Natural killer cell (primary cell): ENCODE data around the gene CASP8AP2. TPM values are rescaled to one million over a fixed set of nuclear protein-coding genes. Genes with fewer than 3 reads are reported as not detected.
A peak's percentile ranks its signal among the peaks of the same experiment; 100 is the strongest.

Experiments used
- ATAC-seq, 3 donors: fragments of 150-1000 bp in 2 of 3; fragments of 200-7000 bp in 1 of 3; cut with Tn5 transposase; 1 replicate in 1 of 3; 2 replicates in 2 of 3; pipeline ENCODE4 v1.10.0; 2021; ENCODE audit warnings: mild to moderate bottlenecking in 2 of 3, moderate library complexity in 2 of 3
- DNase-seq, 2 donors: peaks; one replicate each; pipeline versions ENCODE4 v3.0.0 to v3.0.0-alpha.2; 2013 to 2021; ENCODE audit warnings: mixed read lengths in 1 of 2
- H3K27ac ChIP-seq: one replicate; pipeline ENCODE4 v1.5.1; 2013; ENCODE audit warnings: mild to moderate bottlenecking, low read length
- H3K27me3 ChIP-seq: one replicate; pipeline ENCODE4 v1.6.1; 2013; ENCODE audit warnings: low read length; ENCODE audit not compliant: control insufficient read depth, insufficient read depth
- H3K36me3 ChIP-seq: one replicate; pipeline ENCODE4 v1.6.1; 2013; ENCODE audit warnings: low read length; ENCODE audit not compliant: control insufficient read depth, insufficient read depth
- H3K4me1 ChIP-seq: one replicate; pipeline ENCODE4 v1.6.1; 2013; ENCODE audit warnings: low read length; ENCODE audit not compliant: control insufficient read depth, insufficient read depth
- H3K4me3 ChIP-seq: one replicate; pipeline ENCODE4 v1.5.1; 2013; ENCODE audit warnings: low read length
- H3K9me3 ChIP-seq: one replicate; pipeline ENCODE4 v1.6.1; 2013; ENCODE audit warnings: low read length; ENCODE audit not compliant: control insufficient read depth, insufficient read depth
- H3K27ac Mint-ChIP-seq, 2 donors: one replicate each; pipeline ENCODE4 v1.8.0; 2022; ENCODE audit warnings: mild to moderate bottlenecking in 2 of 2, mixed read lengths in 2 of 2, moderate library complexity in 1 of 2
- H3K27me3 Mint-ChIP-seq, 2 donors: one replicate each; pipeline ENCODE4 v1.8.0; 2022; ENCODE audit warnings: low read depth in 2 of 2, mixed read lengths in 2 of 2
- H3K36me3 Mint-ChIP-seq: one replicate; pipeline ENCODE4 v1.8.0; 2022; ENCODE audit warnings: mixed read lengths
- H3K4me1 Mint-ChIP-seq, 2 donors: one replicate each; pipeline ENCODE4 v1.8.0; 2022; ENCODE audit warnings: mixed read lengths in 2 of 2
- H3K4me3 Mint-ChIP-seq: one replicate; pipeline ENCODE4 v1.8.0; 2022; ENCODE audit warnings: mild to moderate bottlenecking, moderate library complexity, mixed read lengths
- H3K9me3 Mint-ChIP-seq, 2 donors: one replicate each; pipeline ENCODE4 v1.8.0; 2022; ENCODE audit warnings: mixed read lengths in 2 of 2
- CTCF ChIP-seq: fragments of 200-600 bp; IDR thresholded peaks from one replicate; pipeline ENCODE4 v1.8.0; 2022; ENCODE audit warnings: antibody characterized with exemption
- WGBS: methylation state at CpG from one replicate; pipeline ENCODE4 v1.1.7; 2013; ENCODE audit warnings: missing lambda C conversion rate; ENCODE audit not compliant: insufficient coverage; 5-methylcytosine and 5-hydroxymethylcytosine counted together
- intact Hi-C: fragments of 100-400 bp; cut with micrococcal nuclease; formaldehyde crosslinking; loops from one replicate; pipeline ENCODE4 v1.14.2; 2022
- total RNA-seq, 4 donors: library from RNA; stranded (reverse); fragments of 120-200 nt in 1 of 4; gene quantifications; one replicate each; pipeline versions ENCODE4 v1.2.3 to v1.2.4, GENCODE V29; 2013 to 2022

CASP8AP2 gene
- total RNA-seq, 3 donors from 2014 or later (not counting 1 experiment from before 2014, with no cell fraction given), result 24.3 to 31.8 (median 25.4) TPM

- Histone ChIP-seq H3K36me3 (peaks cover 22% of the 10 kb centered on the region), H3K4me1 (peaks cover 15% of the 10 kb centered on the region), H3K4me3 (no peak overlapping the region), H3K9me3 (no peaks in the 10 kb centered on the region), H3K27ac (no peak overlapping the region), H3K27me3 (no peaks in the 10 kb centered on the region)
- intact Hi-C loops, result no loop called here
- Mint-ChIP-seq H3K4me1 (peaks cover 22 to 26% of the 10 kb centered on the region in 2 donors), H3K9me3 (no peaks in the 10 kb centered on the region), H3K27ac (peak overlapping the region; percentile 62 to 73), H3K36me3 (peaks cover 6% of the 10 kb centered on the region), H3K27me3 (no peaks in the 10 kb centered on the region), H3K4me3 (peak overlapping the region; percentile 14)
- no peak for TF ChIP-seq CTCF
- ATAC-seq (peak; percentile 55 to 75 (median 57)), DNase-seq (peak in 1 of 2 donors; percentile 34)
- WGBS, result 49% methylated on average over 6 of the region's 6 CpGs
These were observed 35.4 kb upstream of the CASP8AP2 start for GRCh38 chr6:89794324-89794723.

DNA sequence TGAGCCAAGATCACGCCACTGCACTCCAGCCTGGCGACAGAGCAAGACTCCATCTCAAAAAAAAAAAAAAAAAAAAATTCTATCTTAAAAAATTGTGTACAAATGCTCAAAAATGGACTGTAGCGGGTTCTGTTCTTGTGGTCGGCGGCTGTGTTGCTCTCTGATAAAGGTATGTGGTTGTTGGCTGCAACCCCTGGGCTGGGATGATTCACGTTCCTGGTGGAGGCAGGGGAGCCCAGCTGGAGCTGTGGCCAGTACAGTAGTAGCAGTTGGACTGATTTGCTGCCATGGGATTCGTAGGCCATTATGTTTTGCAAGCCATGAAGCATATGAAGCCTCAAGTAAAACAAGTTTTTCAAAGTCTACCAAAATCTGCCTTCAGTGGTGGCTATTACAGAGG, 32.4 kb upstream of the CASP8AP2 start:
- no peak for TF ChIP-seq CTCF
- 83% methylated on average over 5 of the region's 7 CpGs for WGBS

GRCh38 chr6:89799096-89799495, 30.6 kb upstream of the CASP8AP2 start:
- Histone ChIP-seq H3K27me3 (no peaks in the 10 kb centered on the region), H3K27ac (no peak overlapping the region), H3K4me3 (no peak overlapping the region), H3K4me1 (peaks cover 4% of the 10 kb centered on the region), H3K36me3 (peaks cover 9% of the 10 kb centered on the region), H3K9me3 (no peaks in the 10 kb centered on the region)
- intact Hi-C loops, result no loop called here
- Mint-ChIP-seq H3K27me3 (no peaks in the 10 kb centered on the region), H3K27ac (no peak overlapping the region), H3K9me3 (no peaks in the 10 kb centered on the region), H3K36me3 (no peaks in the 10 kb centered on the region), H3K4me1 (peaks cover 13 to 14% of the 10 kb centered on the region in 2 donors), H3K4me3 (no peak overlapping the region)
- WGBS, result 97% methylated on average over 8 of the region's 8 CpGs
- no peak for TF ChIP-seq CTCF
- DNase-seq (no peak), ATAC-seq (no peak)

More for the DNA sequence above, 32.4 kb upstream of the CASP8AP2 start:
- DNase-seq (no peak), ATAC-seq (no peak)
- Histone ChIP-seq H3K9me3 (no peaks in the 10 kb centered on the region), H3K4me1 (peaks cover 15% of the 10 kb centered on the region), H3K27ac (no peak overlapping the region), H3K27me3 (no peaks in the 10 kb centered on the region), H3K36me3 (peaks cover 12% of the 10 kb centered on the region), H3K4me3 (no peak overlapping the region)
- Mint-ChIP-seq H3K4me3 (no peak overlapping the region), H3K27me3 (no peaks in the 10 kb centered on the region), H3K36me3 (peaks cover 6% of the 10 kb centered on the region), H3K4me1 (peaks cover 26 to 28% of the 10 kb centered on the region in 2 donors), H3K9me3 (no peaks in the 10 kb centered on the region), H3K27ac (no peak overlapping the region)
- intact Hi-C loops, result no loop called here

DNA sequence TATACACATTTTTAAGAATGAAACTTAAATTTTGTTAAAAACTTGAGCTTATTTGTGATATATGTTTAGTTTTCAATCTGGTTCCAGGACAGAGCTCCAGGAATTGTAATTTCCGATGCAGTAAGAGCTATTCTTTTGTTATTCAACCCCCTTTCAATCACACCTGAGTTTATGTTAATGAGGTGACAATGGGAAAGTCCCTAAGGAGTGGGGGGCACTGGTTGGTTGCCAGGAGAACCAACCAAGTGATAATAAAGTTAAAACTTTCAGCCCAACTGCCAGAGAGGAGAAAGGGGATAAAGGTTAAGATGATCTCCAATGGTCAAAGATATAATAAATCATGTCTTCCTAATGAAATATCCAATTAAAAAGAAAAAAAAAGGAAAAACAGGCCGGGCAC, 29.9 kb upstream of the CASP8AP2 start:
- Mint-ChIP-seq H3K4me1 (peaks cover 7 to 8% of the 10 kb centered on the region in 2 donors), H3K9me3 (no peaks in the 10 kb centered on the region), H3K36me3 (no peaks in the 10 kb centered on the region), H3K27ac (no peak overlapping the region), H3K4me3 (no peak overlapping the region), H3K27me3 (no peaks in the 10 kb centered on the region)
- no peak for DNase-seq
- no peak for ATAC-seq
- intact Hi-C loops, result no loop called here
- H3K36me3 ChIP-seq, result peaks cover 9% of the 10 kb centered on the region
- no peaks in the 10 kb centered on the region for H3K9me3 ChIP-seq
- WGBS, result no CpG with 5 or more reads among the region's 2 CpGs
- H3K27ac ChIP-seq, result no peak overlapping the region
- no peaks in the 10 kb centered on the region for H3K4me1 ChIP-seq
- no peaks in the 10 kb centered on the region for H3K27me3 ChIP-seq
- TF ChIP-seq CTCF, result no peak
- H3K4me3 ChIP-seq, result no peak overlapping the region
